DOHH2 (cell line): ENCODE data around the gene TACR1.

ENCODE experiments used
- H3F3A ChIP-seq: fragments of 200-600 bp; sonication (generic), shearing (Covaris generic); 2 replicates; pipeline ENCODE4 v1.6.0; 2016; ENCODE audit warnings: antibody characterized with exemption, mild to moderate bottlenecking; ENCODE audit not compliant: control insufficient read depth, insufficient read depth
- H3K27ac ChIP-seq: fragments of 200-600 bp; sonication (generic); 2 replicates; pipeline ENCODE4 v1.5.1; 2014; ENCODE audit warnings: low read depth, mild to moderate bottlenecking, low read length, moderate library complexity
- H3K27me3 ChIP-seq: fragments of 200-600 bp; sonication (generic); 2 replicates; pipeline ENCODE4 v1.6.1; 2014; ENCODE audit warnings: mild to moderate bottlenecking, low read length, mixed read lengths; ENCODE audit not compliant: control insufficient read depth
- H3K36me3 ChIP-seq: fragments of 200-600 bp; sonication (generic); 2 replicates; pipeline ENCODE4 v1.6.1; 2014; ENCODE audit warnings: mild to moderate bottlenecking, low read length, moderate library complexity, mixed read lengths; ENCODE audit not compliant: control insufficient read depth
- H3K4me1 ChIP-seq: fragments of 200-600 bp; sonication (generic); 2 replicates; pipeline ENCODE4 v1.6.1; 2014; ENCODE audit warnings: mild to moderate bottlenecking, low read length, mixed read lengths; ENCODE audit not compliant: control insufficient read depth
- H3K4me2 ChIP-seq: fragments of 200-600 bp; sonication (generic); 2 replicates; pipeline ENCODE4 v1.6.0; 2014; ENCODE audit warnings: mild to moderate bottlenecking, low read length, moderate library complexity
- H3K4me3 ChIP-seq: fragments of 200-600 bp; sonication (generic); 2 replicates; pipeline ENCODE4 v1.5.1; 2014; ENCODE audit warnings: mild to moderate bottlenecking, low read length, mixed read lengths
- H3K79me2 ChIP-seq: fragments of 200-600 bp; sonication (generic); 2 replicates; pipeline ENCODE4 v1.6.1; 2014; ENCODE audit warnings: mild to moderate bottlenecking, low read length, mixed read lengths; ENCODE audit not compliant: control insufficient read depth
- H3K9me2 ChIP-seq: fragments of 200-600 bp; sonication (generic); replicated peaks from 2 replicates; pipeline ENCODE4 v1.6.1; 2014; ENCODE audit warnings: mild to moderate bottlenecking, low read length, mixed read lengths; ENCODE audit not compliant: control insufficient read depth
- H3K9me3 ChIP-seq: fragments of 200-600 bp; sonication (generic); 2 replicates; pipeline ENCODE4 v1.6.1; 2014; ENCODE audit warnings: antibody characterized with exemption, low read length, mixed read lengths; ENCODE audit not compliant: control insufficient read depth, insufficient read depth
- H4K20me1 ChIP-seq: fragments of 200-600 bp; sonication (generic); 2 replicates; pipeline ENCODE4 v1.6.0; 2014; ENCODE audit warnings: low read depth, mild to moderate bottlenecking, antibody characterized with exemption, low read length, moderate library complexity; ENCODE audit not compliant: control insufficient read depth, insufficient read depth
- CTCF ChIP-seq: fragments of 200-600 bp; sonication (generic); IDR thresholded peaks from one replicate; pipeline ENCODE4 v1.5.1; 2014; ENCODE audit warnings: antibody characterized with exemption, mild to moderate bottlenecking, low read depth, low read length; ENCODE audit not compliant: poor library complexity, severe bottlenecking
- EZH2phosphoT487 ChIP-seq: fragments of 200-600 bp; sonication (generic); IDR thresholded peaks from 2 replicates; pipeline ENCODE4 v1.6.1; 2017; ENCODE audit warnings: borderline replicate concordance, mild to moderate bottlenecking, antibody characterized with exemption, low read length, moderate library complexity, mixed read lengths

Gene TACR1

DNA sequence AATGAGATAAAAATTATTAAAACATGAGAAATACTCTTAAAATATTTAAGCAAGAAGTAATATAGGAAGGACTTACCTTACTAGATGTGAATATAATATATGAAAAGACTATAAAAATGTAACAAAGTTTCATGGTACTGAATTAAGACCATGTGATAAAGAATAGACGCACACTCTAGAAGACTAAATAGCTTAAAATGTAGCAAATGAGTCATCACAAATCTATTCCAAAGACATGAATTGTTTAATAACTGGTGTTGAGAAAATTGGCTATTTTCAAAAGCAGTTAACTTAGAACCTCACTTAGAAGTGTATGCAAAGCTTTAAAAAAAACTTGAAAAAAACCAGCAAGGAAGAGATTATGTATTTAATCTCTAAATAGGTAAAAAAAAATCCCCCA, 176.8 kb downstream of the TACR1 start:
- Histone ChIP-seq H3K4me1 (no peaks in the 10 kb centered on the region), H4K20me1 (no peaks in the 10 kb centered on the region), H3K36me3 (no peaks in the 10 kb centered on the region), H3K9me2 (no peaks in the 10 kb centered on the region), H3F3A (no peaks in the 10 kb centered on the region), H3K27me3 (no peaks in the 10 kb centered on the region), H3K27ac (no peak overlapping the region), H3K79me2 (no peaks in the 10 kb centered on the region), H3K9me3 (no peaks in the 10 kb centered on the region), H3K4me3 (no peak overlapping the region), H3K4me2 (no peak overlapping the region)
- TF ChIP-seq CTCF (no peak), EZH2phosphoT487 (no peak)

- no peaks in the 10 kb centered on the region for H3K9me2 ChIP-seq
- TF ChIP-seq CTCF = no peak
- TF ChIP-seq EZH2phosphoT487 = no peak
- H3K27me3 ChIP-seq = no peaks in the 10 kb centered on the region
- no peaks in the 10 kb centered on the region for H3K79me2 ChIP-seq
- no peak overlapping the region for H3K4me2 ChIP-seq
- no peaks in the 10 kb centered on the region for H4K20me1 ChIP-seq
- H3F3A ChIP-seq = no peaks in the 10 kb centered on the region
- H3K4me1 ChIP-seq = no peaks in the 10 kb centered on the region
- no peaks in the 10 kb centered on the region for H3K36me3 ChIP-seq
- H3K9me3 ChIP-seq = no peaks in the 10 kb centered on the region
- H3K27ac ChIP-seq = no peak overlapping the region
- H3K4me3 ChIP-seq = no peak overlapping the region
Measured at GRCh38 chr2:75021672-75022071, 177.6 kb downstream of the TACR1 start.

DNA sequence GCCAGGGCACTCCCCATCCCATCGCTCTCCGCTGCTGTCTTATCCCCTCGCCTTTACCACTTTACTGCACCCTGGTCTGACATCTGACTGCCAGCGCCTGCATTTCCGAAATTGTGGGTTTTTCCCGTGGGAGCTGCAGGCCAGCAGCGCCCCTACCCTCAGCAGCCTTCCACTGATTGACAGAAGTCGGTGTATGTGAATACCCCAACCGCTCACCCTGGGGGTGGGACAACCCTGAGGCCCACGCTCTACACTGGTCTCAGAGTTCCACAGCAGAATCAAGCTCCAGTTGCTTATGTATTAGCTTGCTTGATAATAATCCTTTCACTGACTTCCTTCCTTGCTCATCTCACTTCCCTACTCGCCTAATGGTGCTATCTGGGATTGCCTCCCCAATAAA, 178.8 kb downstream of the TACR1 start:
- H3K79me2 ChIP-seq = no peaks in the 10 kb centered on the region
- H3K27ac ChIP-seq = no peak overlapping the region
- H3K4me3 ChIP-seq = no peak overlapping the region
- no peaks in the 10 kb centered on the region for H3K9me2 ChIP-seq
- no peak overlapping the region for H3K4me2 ChIP-seq
- H3K36me3 ChIP-seq = no peaks in the 10 kb centered on the region
- no peaks in the 10 kb centered on the region for H3K9me3 ChIP-seq
- H3F3A ChIP-seq = no peaks in the 10 kb centered on the region
- no peaks in the 10 kb centered on the region for H3K27me3 ChIP-seq
- no peaks in the 10 kb centered on the region for H3K4me1 ChIP-seq
- H4K20me1 ChIP-seq = no peaks in the 10 kb centered on the region
- TF ChIP-seq EZH2phosphoT487 = no peak
- no peak for TF ChIP-seq CTCF

DNA sequence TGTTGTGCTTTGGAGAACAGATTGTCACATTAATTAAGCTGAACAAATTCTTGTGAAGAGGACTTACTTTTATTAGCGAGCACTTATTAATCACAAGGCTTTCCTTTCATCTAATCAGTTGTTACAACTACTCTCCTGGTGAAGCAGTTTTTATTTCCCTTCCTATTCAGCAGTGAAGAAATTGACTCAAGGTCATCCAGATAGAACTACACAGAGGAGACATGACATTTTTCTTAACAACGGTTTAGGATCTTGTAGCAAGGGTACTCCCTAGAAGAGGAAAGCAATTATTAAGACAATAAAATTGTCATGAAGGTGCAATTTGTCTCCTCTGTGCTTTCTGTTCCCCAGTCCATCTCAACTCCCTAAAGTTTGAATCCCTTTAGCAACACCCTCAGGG, 179.5 kb downstream of the TACR1 start:
- H3K4me1 ChIP-seq = no peaks in the 10 kb centered on the region
- TF ChIP-seq CTCF (no peak), EZH2phosphoT487 (no peak)
- no peak overlapping the region for H3K4me2 ChIP-seq
- no peaks in the 10 kb centered on the region for H3K36me3 ChIP-seq
- no peaks in the 10 kb centered on the region for H3K9me2 ChIP-seq
- no peak overlapping the region for H3K4me3 ChIP-seq
- H3K27ac ChIP-seq = no peak overlapping the region
- no peaks in the 10 kb centered on the region for H3F3A ChIP-seq
- H3K9me3 ChIP-seq = no peaks in the 10 kb centered on the region
- H4K20me1 ChIP-seq = no peaks in the 10 kb centered on the region
- no peaks in the 10 kb centered on the region for H3K27me3 ChIP-seq
- H3K79me2 ChIP-seq = no peaks in the 10 kb centered on the region
